HepG2 (cell line): ENCODE data around the gene CLRN2. TPM values are rescaled to one million over a fixed set of nuclear protein-coding genes. Genes with fewer than 3 reads are reported as not detected.

ENCODE experiments used
- CEBPB ChIP-seq: IDR thresholded peaks from 2 replicates; pipeline ENCODE4 v1.6.1; 2011; ENCODE audit warnings: low read depth, low read length, improper control_type of control experiment, borderline replicate concordance
- HES4 ChIP-seq: sonication (generic); formaldehyde crosslinking; IDR thresholded peaks from 2 replicates; pipeline ENCODE4 v1.9.0; 2021; ENCODE audit warnings: mild to moderate bottlenecking, missing genetic modification reagents, borderline replicate concordance
- MYC ChIP-seq: sonication (generic); formaldehyde crosslinking; IDR thresholded peaks from 2 replicates; pipeline ENCODE4 v1.9.0; 2021; ENCODE audit warnings: missing genetic modification reagents, borderline replicate concordance
- NBN ChIP-seq: fragments of 450-650 bp; conservative IDR thresholded peaks from 2 replicates; pipeline ENCODE4 v1.6.1; 2017
- PCBP2 ChIP-seq: fragments of 200-400 bp; formaldehyde crosslinking; optimal IDR thresholded peaks from 2 replicates; pipeline ENCODE3; 2018; ENCODE audit warnings: low read length, low read depth; ENCODE audit not compliant: poor library complexity, severe bottlenecking
- RXRB ChIP-seq: IDR thresholded peaks from 2 replicates; pipeline ENCODE4 v1.6.1; 2016; ENCODE audit warnings: borderline replicate concordance, missing genetic modification reagents, missing compliant biosample characterization
- TSC22D2 ChIP-seq: sonication (generic); formaldehyde crosslinking; IDR thresholded peaks from 2 replicates; pipeline ENCODE4 v1.5.1; 2020; ENCODE audit warnings: missing genetic modification reagents, mild to moderate bottlenecking, borderline replicate concordance
- WIZ ChIP-seq: sonication (generic); formaldehyde crosslinking; IDR thresholded peaks from 2 replicates; pipeline ENCODE4 v1.5.1; 2020; ENCODE audit warnings: mild to moderate bottlenecking, missing genetic modification reagents
- ZFP36L1 ChIP-seq: sonication (generic); formaldehyde crosslinking; IDR thresholded peaks from 2 replicates; pipeline ENCODE4 v1.8.0; 2022; ENCODE audit warnings: mild to moderate bottlenecking, missing genetic modification reagents, moderate library complexity
- ZFX ChIP-seq: sonication (generic); formaldehyde crosslinking; IDR thresholded peaks from 2 replicates; pipeline ENCODE4 v1.4.0; 2020; ENCODE audit warnings: mild to moderate bottlenecking, low read depth, missing genetic modification reagents, moderate library complexity
- ZNF17 ChIP-seq: sonication (generic); formaldehyde crosslinking; IDR thresholded peaks from 2 replicates; pipeline ENCODE4 v1.5.0; 2020; ENCODE audit warnings: mild to moderate bottlenecking, missing genetic modification reagents
- ZNF230 ChIP-seq: sonication (generic); formaldehyde crosslinking; IDR thresholded peaks from 2 replicates; pipeline ENCODE4 v1.4.0; 2020; ENCODE audit warnings: mild to moderate bottlenecking, missing genetic modification reagents
- ZNF296 ChIP-seq: sonication (generic); formaldehyde crosslinking; conservative IDR thresholded peaks from 2 replicates; pipeline ENCODE4 v1.5.0; 2020; ENCODE audit warnings: mild to moderate bottlenecking, missing genetic modification reagents
- ZNF703 ChIP-seq: sonication (generic); formaldehyde crosslinking; IDR thresholded peaks from 2 replicates; pipeline ENCODE4 v1.5.1; 2020; ENCODE audit warnings: missing genetic modification reagents, mild to moderate bottlenecking, moderate library complexity, borderline replicate concordance
- polyA plus RNA-seq, 8 experiments: library from polyadenylated mRNA; depleted of rRNA in 3 of 8; stranded (reverse) in 7 of 8; unstranded in 1 of 8; fragments of >200 nt; fragmentation: Illumina TruSeq in 4 of 8; extraction: Trizol in 4 of 8; gene quantifications; 2 replicates each; pipeline versions ENCODE4 v1.2.1 to v1.2.3, GENCODE V29; 2011 to 2016; ENCODE audit warnings: low read depth in 4 of 8, missing spikeins in 1 of 8, mixed read lengths in 1 of 8; ENCODE audit not compliant: insufficient read depth in 1 of 8
- total RNA-seq, 5 experiments: library from RNA; depleted of rRNA; stranded (reverse); fragments of >200 nt; fragmentation: Illumina TruSeq; extraction: Trizol; gene quantifications; 2 replicates each; pipeline ENCODE4 v1.2.3, GENCODE V29; 2016; ENCODE audit warnings: low read depth in 1 of 5
- TF ChIP-seq, protein P1 (sequence below): sonication (generic); formaldehyde crosslinking; IDR thresholded peaks from 2 replicates; pipeline ENCODE4 v1.5.1; 2020; ENCODE audit warnings: mild to moderate bottlenecking, missing genetic modification reagents, moderate library complexity
- TF ChIP-seq, protein P2 (sequence below): sonication (generic); formaldehyde crosslinking; IDR thresholded peaks from 2 replicates; pipeline ENCODE4 v1.8.0; 2022; ENCODE audit warnings: missing genetic modification reagents, low read depth, mild to moderate bottlenecking, borderline replicate concordance
- TF ChIP-seq, protein P3 (sequence below): sonication (generic); formaldehyde crosslinking; IDR thresholded peaks from 2 replicates; pipeline ENCODE4 v1.5.0; 2020; ENCODE audit warnings: mild to moderate bottlenecking, missing genetic modification reagents
- TF ChIP-seq, protein P4 (sequence below), 2 experiments: sonication (generic) in 1 of 2; formaldehyde crosslinking in 1 of 2; IDR thresholded peaks; 2 replicates each; pipeline versions ENCODE4 v1.4.0 to v1.6.1; 2016 to 2020; ENCODE audit warnings: borderline replicate concordance in 1 of 2, low read depth in 1 of 2, mild to moderate bottlenecking in 1 of 2, missing genetic modification reagents in 1 of 2

CLRN2 gene
- total and polyA plus RNA-seq, 2 of the 13 experiments (the other 11 are each of a cell fraction or from before 2014, with no cell fraction given), result not detected

DNA sequence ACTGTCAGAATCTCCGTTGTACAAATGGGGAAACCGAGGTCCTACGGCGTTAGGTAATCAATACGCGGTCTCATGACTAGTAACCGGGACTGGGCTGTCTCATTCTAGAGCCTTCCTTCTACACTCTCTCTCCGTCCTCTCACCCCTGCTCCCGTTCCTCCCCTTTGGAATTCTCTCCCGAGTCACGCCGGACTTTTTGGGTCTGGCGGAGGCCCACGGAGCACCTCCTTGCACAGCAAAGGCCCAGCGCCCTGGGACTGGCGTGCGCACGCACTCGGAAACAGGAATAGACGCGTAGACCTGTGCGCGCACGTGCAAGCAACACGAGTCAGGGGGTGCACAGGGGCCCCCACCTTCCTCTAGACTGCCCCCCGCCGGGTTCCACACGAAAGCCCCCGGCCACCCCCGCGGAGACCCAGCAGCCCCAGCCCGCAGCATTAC is 3.4 kb upstream of the CLRN2 start (continued):
- TF ChIP-seq, protein P1, sequence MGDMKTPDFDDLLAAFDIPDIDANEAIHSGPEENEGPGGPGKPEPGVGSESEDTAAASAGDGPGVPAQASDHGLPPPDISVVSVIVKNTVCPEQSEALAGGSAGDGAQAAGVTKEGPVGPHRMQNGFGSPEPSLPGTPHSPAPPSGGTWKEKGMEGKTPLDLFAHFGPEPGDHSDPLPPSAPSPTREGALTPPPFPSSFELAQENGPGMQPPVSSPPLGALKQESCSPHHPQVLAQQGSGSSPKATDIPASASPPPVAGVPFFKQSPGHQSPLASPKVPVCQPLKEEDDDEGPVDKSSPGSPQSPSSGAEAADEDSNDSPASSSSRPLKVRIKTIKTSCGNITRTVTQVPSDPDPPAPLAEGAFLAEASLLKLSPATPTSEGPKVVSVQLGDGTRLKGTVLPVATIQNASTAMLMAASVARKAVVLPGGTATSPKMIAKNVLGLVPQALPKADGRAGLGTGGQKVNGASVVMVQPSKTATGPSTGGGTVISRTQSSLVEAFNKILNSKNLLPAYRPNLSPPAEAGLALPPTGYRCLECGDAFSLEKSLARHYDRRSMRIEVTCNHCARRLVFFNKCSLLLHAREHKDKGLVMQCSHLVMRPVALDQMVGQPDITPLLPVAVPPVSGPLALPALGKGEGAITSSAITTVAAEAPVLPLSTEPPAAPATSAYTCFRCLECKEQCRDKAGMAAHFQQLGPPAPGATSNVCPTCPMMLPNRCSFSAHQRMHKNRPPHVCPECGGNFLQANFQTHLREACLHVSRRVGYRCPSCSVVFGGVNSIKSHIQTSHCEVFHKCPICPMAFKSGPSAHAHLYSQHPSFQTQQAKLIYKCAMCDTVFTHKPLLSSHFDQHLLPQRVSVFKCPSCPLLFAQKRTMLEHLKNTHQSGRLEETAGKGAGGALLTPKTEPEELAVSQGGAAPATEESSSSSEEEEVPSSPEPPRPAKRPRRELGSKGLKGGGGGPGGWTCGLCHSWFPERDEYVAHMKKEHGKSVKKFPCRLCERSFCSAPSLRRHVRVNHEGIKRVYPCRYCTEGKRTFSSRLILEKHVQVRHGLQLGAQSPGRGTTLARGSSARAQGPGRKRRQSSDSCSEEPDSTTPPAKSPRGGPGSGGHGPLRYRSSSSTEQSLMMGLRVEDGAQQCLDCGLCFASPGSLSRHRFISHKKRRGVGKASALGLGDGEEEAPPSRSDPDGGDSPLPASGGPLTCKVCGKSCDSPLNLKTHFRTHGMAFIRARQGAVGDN (CRISPR knock-in tag), result peak; percentile 88
- TF ChIP-seq NBN, result no peak
- TF ChIP-seq ZFX (CRISPR knock-in tag), result peak; percentile 77
- no peak for TF ChIP-seq HES4
- no peak; the same call in 1 of the 2 replicates for TF ChIP-seq RXRB (CRISPR knock-in tag)
- peak; percentile 88; the same call in 1 of the 2 replicates for TF ChIP-seq WIZ (CRISPR knock-in tag)
- TF ChIP-seq CEBPB, result no peak
- TF ChIP-seq ZNF296 (CRISPR knock-in tag), result 0 out of 2 replicates have a peak, but pooled peaks have one; percentile 18
- peak; percentile 82 for TF ChIP-seq MYC
- no peak for TF ChIP-seq PCBP2
- TF ChIP-seq, protein P2, sequence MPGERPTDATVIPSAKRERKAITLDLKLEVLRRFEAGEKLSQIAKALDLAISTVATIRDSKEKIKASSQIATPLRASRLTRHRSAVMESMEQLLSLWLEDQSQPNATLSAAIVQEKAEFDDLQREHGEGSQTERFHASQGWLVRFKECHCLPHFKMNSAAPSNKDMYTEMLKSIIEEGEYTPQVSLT (CRISPR knock-in tag), result no peak
- TF ChIP-seq, protein P3, sequence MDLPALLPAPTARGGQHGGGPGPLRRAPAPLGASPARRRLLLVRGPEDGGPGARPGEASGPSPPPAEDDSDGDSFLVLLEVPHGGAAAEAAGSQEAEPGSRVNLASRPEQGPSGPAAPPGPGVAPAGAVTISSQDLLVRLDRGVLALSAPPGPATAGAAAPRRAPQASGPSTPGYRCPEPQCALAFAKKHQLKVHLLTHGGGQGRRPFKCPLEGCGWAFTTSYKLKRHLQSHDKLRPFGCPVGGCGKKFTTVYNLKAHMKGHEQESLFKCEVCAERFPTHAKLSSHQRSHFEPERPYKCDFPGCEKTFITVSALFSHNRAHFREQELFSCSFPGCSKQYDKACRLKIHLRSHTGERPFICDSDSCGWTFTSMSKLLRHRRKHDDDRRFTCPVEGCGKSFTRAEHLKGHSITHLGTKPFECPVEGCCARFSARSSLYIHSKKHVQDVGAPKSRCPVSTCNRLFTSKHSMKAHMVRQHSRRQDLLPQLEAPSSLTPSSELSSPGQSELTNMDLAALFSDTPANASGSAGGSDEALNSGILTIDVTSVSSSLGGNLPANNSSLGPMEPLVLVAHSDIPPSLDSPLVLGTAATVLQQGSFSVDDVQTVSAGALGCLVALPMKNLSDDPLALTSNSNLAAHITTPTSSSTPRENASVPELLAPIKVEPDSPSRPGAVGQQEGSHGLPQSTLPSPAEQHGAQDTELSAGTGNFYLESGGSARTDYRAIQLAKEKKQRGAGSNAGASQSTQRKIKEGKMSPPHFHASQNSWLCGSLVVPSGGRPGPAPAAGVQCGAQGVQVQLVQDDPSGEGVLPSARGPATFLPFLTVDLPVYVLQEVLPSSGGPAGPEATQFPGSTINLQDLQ (CRISPR knock-in tag), result no peak
- TF ChIP-seq ZNF17 (CRISPR knock-in tag), result no peak
- TF ChIP-seq ZNF230, result 0 out of 2 replicates have a peak, but pooled peaks have one; percentile 31
- TF ChIP-seq ZNF703 (CRISPR knock-in tag), result no peak
- TF ChIP-seq TSC22D2, result no peak
- no peak for TF ChIP-seq ZFP36L1
- TF ChIP-seq, protein P4, sequence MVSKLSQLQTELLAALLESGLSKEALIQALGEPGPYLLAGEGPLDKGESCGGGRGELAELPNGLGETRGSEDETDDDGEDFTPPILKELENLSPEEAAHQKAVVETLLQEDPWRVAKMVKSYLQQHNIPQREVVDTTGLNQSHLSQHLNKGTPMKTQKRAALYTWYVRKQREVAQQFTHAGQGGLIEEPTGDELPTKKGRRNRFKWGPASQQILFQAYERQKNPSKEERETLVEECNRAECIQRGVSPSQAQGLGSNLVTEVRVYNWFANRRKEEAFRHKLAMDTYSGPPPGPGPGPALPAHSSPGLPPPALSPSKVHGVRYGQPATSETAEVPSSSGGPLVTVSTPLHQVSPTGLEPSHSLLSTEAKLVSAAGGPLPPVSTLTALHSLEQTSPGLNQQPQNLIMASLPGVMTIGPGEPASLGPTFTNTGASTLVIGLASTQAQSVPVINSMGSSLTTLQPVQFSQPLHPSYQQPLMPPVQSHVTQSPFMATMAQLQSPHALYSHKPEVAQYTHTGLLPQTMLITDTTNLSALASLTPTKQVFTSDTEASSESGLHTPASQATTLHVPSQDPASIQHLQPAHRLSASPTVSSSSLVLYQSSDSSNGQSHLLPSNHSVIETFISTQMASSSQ (IDR thresholded peaks at IDR 0.05; ENCODE audit: low read depth), result no peak
- TF ChIP-seq, protein P4 (CRISPR knock-in tag; IDR thresholded peaks at IDR 0.05; ENCODE audit: borderline replicate concordance), result no peak
